ENCODE data around the gene SERTAD3. TPM values are rescaled to one million over a fixed set of nuclear protein-coding genes. Genes with fewer than 3 reads are reported as not detected.

SERTAD3 gene
- total RNA-seq, 1 experiment from 2014 or later: 30.9 TPM

DNA sequence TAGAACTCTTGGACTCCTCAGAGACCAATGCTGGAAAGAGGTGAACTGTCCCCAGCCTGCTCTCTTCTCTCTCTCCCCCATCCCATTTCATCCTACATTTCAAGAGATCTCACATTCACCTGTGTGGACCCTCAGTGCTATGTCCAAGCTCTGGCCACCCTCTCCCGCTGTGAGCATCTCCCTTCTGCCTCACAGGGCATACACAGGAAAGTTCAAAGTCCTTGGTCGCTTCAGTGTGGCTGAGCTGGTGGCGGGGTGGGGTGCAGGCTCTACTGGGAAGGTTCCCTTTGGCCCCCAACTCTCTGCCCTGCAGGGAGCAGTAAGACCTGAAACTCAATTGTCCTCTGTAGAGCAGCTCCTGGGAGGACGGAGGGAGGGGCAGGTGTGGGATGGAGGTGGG lies 49.6 kb upstream of the SERTAD3 start:
- H2BK15ac ChIP-seq (ENCODE audit: low read depth, low read length): no peak overlapping the region
- H3K4me2 ChIP-seq (ENCODE audit: insufficient read depth, insufficient read length, low read length): no peak overlapping the region
- H3K27me3 Mint-ChIP-seq (ENCODE audit: low read depth): peaks cover 56% of the 10 kb centered on the region
- H3K23me2 ChIP-seq (ENCODE audit: insufficient read length, low read depth, low read length, poor library complexity, severe bottlenecking): no peaks in the 10 kb centered on the region
- no peak overlapping the region for H3K4me3 Mint-ChIP-seq
- H2BK12ac ChIP-seq (ENCODE audit: insufficient read length, low read depth, low read length): no peak overlapping the region
- H3K27ac ChIP-seq (ENCODE audit: insufficient read length, low read depth, low read length): no peak overlapping the region
- no peak overlapping the region for H2BK20ac ChIP-seq (ENCODE audit: low read depth, low read length, poor library complexity, severe bottlenecking)
- H4K20me1 ChIP-seq (ENCODE audit: control insufficient read depth, insufficient read depth, insufficient read length): no peaks in the 10 kb centered on the region
- no peak overlapping the region for H4K91ac ChIP-seq (ENCODE audit: insufficient read length, low read depth, low read length)
- no peak overlapping the region for H3K56ac ChIP-seq (ENCODE audit: insufficient read length, low read depth, low read length)
- H2BK120ac ChIP-seq (ENCODE audit: low read depth, low read length, poor library complexity, severe bottlenecking): no peak overlapping the region
- no peaks in the 10 kb centered on the region for H3K79me2 ChIP-seq (ENCODE audit: insufficient read depth, low read length)
- H3K23ac ChIP-seq (ENCODE audit: insufficient read length, low read depth, low read length): no peak overlapping the region
- peaks cover 8 to 11% of the 10 kb centered on the region in 2 experiments; a peak in 4 of 5 replicates for H3K9me3 Mint-ChIP-seq
- no peak overlapping the region for H3K9ac ChIP-seq (ENCODE audit: extremely low read depth, insufficient read length, low read length)
- no peak overlapping the region for H2BK5ac ChIP-seq (ENCODE audit: insufficient read length, low read length)
- no peaks in the 10 kb centered on the region for H3K9me3 ChIP-seq (ENCODE audit: control insufficient read depth, low read depth, low read length)
- H3K27ac Mint-ChIP-seq: no peak overlapping the region
- H2AFZ ChIP-seq (ENCODE audit: low read length): no peak overlapping the region
- no peak overlapping the region for H3K4ac ChIP-seq (ENCODE audit: low read depth, low read length)
- H4K8ac ChIP-seq (replicated peaks; ENCODE audit: insufficient read length, low read depth, low read length): no peak overlapping the region
- no peaks in the 10 kb centered on the region for H3K4me1 Mint-ChIP-seq
- no peak for DNase-seq
- no peaks in the 10 kb centered on the region for H3K79me1 ChIP-seq (ENCODE audit: insufficient read depth, low read depth, low read length, poor library complexity, severe bottlenecking)
- H3K36me3 Mint-ChIP-seq (ENCODE audit: insufficient read depth in 1 of 3, low read depth in 3 of 3): no peaks in the 10 kb centered on the region; a peak in 2 of 7 replicates
- no peak overlapping the region for H3T11ph ChIP-seq (ENCODE audit: low read length)
- H3K4me1 ChIP-seq (ENCODE audit: insufficient read depth, low read length): no peaks in the 10 kb centered on the region
- no peak overlapping the region for H3K18ac ChIP-seq (ENCODE audit: insufficient read length, low read depth, low read length)
- H2AK5ac ChIP-seq (ENCODE audit: insufficient read length, low read length): no peak overlapping the region
- WGBS (ENCODE audit: extremely low coverage, insufficient read length, low lambda C conversion rate): no CpG with 5 or more reads among the region's 4 CpGs
- H3K14ac ChIP-seq (ENCODE audit: insufficient read depth, low read length): no peak overlapping the region; the same call in 1 of the 2 replicates
- H4K5ac ChIP-seq (ENCODE audit: insufficient read length, low read depth, low read length): no peak overlapping the region
- H3K27me3 ChIP-seq (ENCODE audit: insufficient read depth, low read length): no peaks in the 10 kb centered on the region
- TF ChIP-seq, protein P1, sequence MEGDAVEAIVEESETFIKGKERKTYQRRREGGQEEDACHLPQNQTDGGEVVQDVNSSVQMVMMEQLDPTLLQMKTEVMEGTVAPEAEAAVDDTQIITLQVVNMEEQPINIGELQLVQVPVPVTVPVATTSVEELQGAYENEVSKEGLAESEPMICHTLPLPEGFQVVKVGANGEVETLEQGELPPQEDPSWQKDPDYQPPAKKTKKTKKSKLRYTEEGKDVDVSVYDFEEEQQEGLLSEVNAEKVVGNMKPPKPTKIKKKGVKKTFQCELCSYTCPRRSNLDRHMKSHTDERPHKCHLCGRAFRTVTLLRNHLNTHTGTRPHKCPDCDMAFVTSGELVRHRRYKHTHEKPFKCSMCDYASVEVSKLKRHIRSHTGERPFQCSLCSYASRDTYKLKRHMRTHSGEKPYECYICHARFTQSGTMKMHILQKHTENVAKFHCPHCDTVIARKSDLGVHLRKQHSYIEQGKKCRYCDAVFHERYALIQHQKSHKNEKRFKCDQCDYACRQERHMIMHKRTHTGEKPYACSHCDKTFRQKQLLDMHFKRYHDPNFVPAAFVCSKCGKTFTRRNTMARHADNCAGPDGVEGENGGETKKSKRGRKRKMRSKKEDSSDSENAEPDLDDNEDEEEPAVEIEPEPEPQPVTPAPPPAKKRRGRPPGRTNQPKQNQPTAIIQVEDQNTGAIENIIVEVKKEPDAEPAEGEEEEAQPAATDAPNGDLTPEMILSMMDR (conservative IDR thresholded peaks at IDR 0.05): no peak
